GM19035 (cell line): Measurements from ENCODE around the gene IRS1.

Experiments
- ATAC-seq: cut with Tn5 transposase; IDR thresholded peaks from one replicate; pipeline ENCODE4 v1.9.1; 2021; ENCODE audit not compliant: unreplicated experiment

Gene IRS1

DNA sequence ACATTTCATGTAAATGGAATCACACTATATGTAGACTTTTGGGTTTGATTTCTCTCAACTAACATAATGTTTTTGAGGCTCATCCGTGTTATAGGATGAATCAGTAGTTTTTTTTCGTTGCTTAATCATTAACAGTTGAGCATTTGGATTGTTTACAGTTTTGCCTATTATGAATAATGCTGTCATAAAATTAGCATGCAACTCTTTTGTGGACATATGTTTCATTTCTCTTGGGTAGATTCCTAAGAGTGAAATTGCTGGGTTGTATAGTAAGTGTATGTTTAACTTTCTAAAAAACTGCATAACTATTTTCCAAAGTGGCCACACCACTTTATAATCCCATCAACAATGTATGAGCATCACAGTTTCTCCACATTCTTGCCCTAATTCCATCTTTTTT lies 28.6 kb upstream of the IRS1 start:
- ATAC-seq: no peak

GRCh38 chr2:226825056-226825455 lies 25.4 kb upstream of the IRS1 start:
- no peak for ATAC-seq

DNA sequence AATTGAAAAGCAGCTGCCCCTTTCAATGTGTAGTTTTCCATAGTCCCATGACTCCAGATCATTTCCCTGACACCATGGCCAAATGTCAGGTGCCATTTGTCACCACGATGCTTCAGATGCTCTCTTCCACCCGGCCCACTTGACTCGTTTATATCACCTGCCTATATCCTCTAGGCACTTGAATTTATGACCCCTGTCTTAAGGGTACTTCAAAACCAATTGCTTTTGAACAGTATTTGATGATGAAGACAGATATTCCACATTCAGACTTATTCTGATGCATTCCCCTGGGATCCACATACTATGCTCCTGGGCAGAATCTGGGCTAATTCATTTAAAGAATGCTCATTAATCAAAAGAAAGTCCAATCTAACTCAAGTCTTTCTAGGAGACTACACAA lies 19.3 kb upstream of the IRS1 start:
- ATAC-seq: no peak

DNA sequence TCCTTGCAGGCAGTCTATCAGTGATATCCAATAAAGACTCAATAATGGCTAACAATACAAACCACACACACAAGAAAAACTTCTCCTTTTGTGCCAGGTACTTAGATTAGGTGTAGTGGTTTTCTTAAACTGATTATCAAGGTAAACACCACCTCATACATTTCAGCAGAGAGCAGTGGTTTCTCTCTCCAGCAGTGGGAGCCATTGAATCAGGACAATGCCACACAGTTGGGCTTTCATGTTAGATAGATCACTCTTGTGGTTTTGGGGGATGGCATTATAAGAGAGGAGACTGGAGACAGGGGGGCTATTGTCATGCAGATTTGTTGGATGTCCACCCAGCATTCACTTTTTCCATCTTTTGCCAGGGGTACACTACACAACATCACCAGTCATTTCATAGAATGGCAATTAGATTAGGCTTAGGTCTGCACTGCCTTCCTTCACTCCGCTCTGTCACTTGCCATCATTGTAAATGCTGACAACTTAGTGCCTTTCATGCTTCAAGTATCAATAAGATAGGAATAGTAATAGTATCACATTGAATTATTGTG lies 13.6 kb upstream of the IRS1 start:
- ATAC-seq: no peak

GRCh38 chr2:226803410-226803809 lies 3.8 kb upstream of the IRS1 start:
- no peak for ATAC-seq

- no peak for ATAC-seq
These were observed 3.0 kb upstream of the IRS1 start for GRCh38 chr2:226802573-226802972.

GRCh38 chr2:226800941-226801784 lies 1.5 kb upstream of the IRS1 start:
- ATAC-seq: peak; percentile 80

- ATAC-seq: no peak
These were observed 638 bp upstream of the IRS1 start for GRCh38 chr2:226799976-226800940.

DNA sequence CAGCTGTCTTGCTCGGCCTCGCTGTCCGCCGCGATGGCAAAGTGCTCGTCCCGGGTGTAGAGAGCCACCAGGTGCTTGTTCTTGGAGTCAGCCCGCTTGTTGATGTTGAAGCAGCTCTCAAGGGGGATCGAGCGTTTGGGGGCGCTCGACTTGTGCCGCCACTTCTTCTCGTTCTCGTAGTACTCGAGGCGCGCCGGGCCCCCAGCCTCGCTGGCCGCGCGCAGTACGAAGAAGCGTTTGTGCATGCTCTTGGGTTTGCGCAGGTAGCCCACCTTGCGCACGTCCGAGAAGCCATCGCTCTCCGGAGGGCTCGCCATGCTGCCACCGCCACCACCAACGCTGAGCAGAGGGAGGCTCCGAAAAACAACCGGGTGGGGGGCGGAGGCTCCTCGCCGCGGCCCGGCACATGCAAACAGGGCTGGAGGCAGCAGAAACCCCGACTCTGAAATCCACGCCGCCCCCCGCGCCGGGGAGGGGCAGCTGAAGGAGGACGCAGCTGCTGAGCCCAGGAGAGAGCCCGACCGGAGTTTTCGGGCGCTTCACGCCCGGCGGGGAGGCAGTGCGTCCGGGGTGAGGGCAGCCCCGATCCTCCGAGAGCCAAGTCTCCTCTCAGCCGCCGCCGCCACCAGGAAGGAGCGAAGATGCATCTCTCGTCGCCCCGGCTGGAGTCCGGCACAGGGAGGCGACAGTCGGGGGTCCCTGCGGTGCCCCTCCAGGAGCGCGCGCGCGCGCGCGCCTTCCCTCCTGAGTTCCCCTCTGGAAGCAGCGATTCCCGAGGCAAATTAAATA lies 1.0 kb downstream of the IRS1 start:
- ATAC-seq: peak; percentile 22

- no peak for ATAC-seq
These were observed 1.6 kb downstream of the IRS1 start for GRCh38 chr2:226797989-226798421.

DNA sequence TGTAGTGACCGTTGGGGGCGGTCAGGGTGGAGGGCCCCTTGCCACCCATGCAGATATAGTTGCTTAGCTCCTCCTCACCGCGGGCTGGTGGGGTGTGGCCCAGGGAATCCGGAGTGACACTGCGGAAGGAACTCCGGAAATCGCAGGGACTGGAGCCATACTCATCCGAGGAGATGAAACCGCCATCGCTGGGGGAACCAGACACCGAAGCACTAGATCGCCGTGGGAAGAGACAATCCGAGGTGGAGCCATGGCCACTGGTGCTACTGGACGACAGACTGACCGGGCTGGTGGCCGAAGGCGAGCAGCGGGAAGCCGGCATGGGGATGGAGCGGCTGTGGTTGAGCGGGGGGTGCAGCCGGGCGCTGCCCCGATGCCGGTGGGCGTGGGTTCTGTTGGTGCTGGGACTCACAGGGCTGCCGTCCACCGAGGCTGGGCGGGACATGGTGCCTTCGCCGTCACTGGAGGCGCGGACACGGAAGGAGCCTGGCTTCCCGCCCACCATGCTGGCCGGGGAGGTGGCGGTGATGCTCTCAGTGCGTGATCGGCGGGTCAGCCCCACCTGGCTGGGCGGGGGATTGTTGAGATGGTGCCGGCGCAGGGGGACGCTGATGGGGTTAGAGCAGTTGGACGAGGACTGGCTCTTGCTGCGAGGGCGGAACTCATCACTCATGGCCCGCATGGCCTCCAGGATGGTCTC lies 2.2 kb downstream of the IRS1 start:
- ATAC-seq: no peak

DNA sequence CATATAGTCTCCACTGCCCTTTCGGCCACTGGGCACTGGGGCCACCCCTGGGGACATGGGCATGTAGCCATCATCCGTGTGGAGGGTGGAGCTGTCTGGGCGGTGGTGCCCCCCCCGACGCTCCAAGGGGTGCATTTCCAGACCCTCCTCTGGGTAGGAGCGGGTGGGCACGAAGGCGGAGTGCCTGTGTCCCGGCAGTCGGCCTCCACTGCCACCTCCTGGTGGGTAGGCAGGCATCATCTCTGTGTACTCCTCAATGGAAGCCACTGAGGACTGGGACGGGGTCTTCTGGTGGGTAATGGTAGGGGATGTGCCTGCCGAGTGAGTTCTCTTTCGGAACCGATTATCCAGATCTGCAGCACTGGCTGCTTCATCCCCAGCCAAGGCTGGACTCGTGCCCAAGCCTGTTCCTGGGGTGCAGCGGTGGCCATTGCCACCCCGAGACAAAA lies 2.8 kb downstream of the IRS1 start:
- ATAC-seq: no peak

GRCh38 chr2:226796012-226796839 lies 3.4 kb downstream of the IRS1 start:
- no peak for ATAC-seq

- ATAC-seq: no peak
These were observed 4.2 kb downstream of the IRS1 start for GRCh38 chr2:226795281-226796011.

DNA sequence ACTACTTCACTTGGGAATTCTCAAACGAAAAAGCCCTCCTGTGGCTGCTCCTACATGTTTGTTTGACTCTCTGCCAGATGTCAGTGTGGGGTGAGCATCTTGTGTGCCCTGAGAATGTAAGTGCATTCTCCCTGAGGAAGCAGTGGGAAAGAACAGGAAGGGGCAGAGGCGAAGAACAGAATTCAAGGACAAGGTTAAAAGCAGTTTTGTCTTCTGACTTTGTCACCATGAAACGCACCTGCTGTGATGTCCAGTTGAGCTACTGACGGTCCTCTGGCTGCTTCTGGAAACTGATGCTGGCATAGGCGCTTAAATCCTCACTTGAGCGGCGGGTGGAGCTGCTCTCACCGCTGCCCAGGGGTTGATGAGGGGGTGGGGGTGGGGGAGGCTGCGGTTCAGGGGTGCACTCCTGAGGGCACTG lies 4.9 kb downstream of the IRS1 start:
- ATAC-seq: no peak

DNA sequence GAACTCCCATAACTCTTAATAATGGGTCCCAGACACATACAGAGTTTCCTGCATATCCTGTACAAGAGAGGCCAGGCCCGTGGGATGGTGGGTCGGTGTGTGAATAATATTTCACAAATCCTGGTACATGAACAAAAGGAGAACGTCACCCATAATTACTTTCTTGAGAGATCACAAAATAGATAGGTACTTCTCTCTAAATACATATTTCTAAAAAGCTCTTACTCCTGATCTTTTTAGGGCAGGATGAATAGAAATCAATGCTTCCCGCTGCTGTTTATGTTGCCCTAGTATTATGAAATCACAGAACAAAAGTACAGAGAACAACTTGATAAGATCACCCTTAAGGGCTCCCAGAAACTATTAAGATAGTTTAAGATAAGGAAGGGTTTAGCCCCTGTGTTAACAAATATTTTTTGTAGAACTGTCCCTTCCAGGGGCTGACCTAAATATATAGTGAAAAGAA lies 5.4 kb downstream of the IRS1 start:
- ATAC-seq: no peak

DNA sequence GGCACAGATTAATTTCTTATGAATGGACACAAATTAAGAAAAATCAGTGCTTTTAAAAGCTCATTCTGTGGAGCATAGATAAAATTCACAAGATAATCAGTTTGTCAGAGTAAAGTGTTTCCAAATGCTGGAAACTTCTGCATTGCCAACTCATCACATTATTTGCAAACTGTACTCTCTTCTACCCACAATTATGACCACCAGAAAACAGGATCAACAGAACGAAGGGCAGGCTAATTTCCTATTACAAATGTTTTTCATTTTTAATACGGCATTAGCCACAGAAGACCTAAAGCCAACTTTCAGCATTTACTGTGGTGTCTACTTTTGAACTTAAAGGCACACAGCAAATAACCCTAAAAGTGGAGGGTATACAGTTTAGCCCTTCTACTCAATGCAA lies 6.0 kb downstream of the IRS1 start:
- ATAC-seq: no peak

GRCh38 chr2:226792155-226792881 lies 7.3 kb downstream of the IRS1 start:
- ATAC-seq: no peak
